Testis (tissue), 2 donors: ENCODE measurements around the gene NBPF4.
"Not testable (repeated sequence)": the region's sequence is repeated elsewhere in the genome, so short reads cannot be mapped to it uniquely, and the experiment has no call there.

Experiments used
- POLR2A ChIP-seq: fragments of 450-650 bp; IDR thresholded peaks from one replicate; pipeline ENCODE4 v1.6.1; 2017; ENCODE audit warnings: antibody characterized with exemption, mild to moderate bottlenecking, moderate library complexity
- TF ChIP-seq, protein P1 (sequence below), 3 experiments: fragments of 450-650 bp in 2 of 3; fragments of 200-600 bp in 1 of 3; sonication (generic) in 1 of 3; IDR thresholded peaks; one replicate each; pipeline ENCODE4 v1.5.1; 2016 to 2019; ENCODE audit warnings: antibody characterized with exemption in 3 of 3, mild to moderate bottlenecking in 2 of 3, moderate library complexity in 1 of 3

DNA sequence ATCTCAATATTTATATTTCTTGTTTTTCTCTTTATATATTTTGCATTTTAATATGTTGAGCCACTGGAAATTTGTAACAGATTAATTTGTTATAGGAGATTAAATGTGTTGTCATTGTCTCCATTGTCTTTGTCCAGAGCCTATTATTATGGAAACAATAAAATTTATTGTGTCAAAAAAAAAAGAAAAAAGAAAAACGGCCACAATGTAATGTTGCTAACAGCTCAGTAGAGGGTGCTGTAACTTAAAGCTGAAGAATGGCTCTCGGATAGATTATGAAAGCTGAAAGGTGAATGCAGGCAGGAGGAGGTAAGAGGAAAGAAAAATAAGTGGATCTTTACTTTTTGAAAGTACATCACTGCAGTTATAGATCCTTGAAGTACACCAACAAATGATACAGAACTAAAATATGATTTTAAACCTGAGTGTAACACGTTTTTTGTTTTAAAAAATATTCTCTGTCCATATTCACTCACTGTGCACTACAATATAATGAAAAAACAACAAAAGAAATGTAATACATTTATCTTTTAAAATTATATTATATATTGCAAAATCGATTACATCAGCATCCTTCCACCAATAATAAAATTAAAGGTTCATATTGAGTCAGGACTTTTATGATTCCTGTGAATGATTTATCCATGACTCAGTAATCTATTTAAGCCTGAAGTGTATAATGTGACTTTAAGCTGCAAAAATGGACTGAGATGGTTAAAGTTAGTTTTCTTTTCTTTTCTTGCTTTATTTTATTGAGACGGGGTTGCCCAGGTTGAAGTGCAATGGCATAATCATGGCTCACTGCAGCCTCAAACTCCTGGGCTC is 29.0 kb downstream of the NBPF4 start:
- TF ChIP-seq, protein P1, sequence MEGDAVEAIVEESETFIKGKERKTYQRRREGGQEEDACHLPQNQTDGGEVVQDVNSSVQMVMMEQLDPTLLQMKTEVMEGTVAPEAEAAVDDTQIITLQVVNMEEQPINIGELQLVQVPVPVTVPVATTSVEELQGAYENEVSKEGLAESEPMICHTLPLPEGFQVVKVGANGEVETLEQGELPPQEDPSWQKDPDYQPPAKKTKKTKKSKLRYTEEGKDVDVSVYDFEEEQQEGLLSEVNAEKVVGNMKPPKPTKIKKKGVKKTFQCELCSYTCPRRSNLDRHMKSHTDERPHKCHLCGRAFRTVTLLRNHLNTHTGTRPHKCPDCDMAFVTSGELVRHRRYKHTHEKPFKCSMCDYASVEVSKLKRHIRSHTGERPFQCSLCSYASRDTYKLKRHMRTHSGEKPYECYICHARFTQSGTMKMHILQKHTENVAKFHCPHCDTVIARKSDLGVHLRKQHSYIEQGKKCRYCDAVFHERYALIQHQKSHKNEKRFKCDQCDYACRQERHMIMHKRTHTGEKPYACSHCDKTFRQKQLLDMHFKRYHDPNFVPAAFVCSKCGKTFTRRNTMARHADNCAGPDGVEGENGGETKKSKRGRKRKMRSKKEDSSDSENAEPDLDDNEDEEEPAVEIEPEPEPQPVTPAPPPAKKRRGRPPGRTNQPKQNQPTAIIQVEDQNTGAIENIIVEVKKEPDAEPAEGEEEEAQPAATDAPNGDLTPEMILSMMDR (IDR thresholded peaks at IDR 0.05), result peak in 1 of 3 experiments; percentile 52
- not testable (repeated sequence) for TF ChIP-seq POLR2A
